Tibial nerve (tissue), 4 donors: ENCODE results near the gene OSCAR.

Experiments
- CTCF ChIP-seq, 5 experiments: fragments of 200-600 bp in 3 of 5; fragments of 450-650 bp in 2 of 5; sonication (generic) in 3 of 5; IDR thresholded peaks; one replicate each; pipeline ENCODE4 v1.5.1; 2016 to 2019; ENCODE audit warnings: antibody characterized with exemption in 5 of 5, mild to moderate bottlenecking in 3 of 5, moderate library complexity in 2 of 5
- EP300 ChIP-seq, 2 donors: sonication (generic); formaldehyde crosslinking; IDR thresholded peaks; one replicate each; pipeline ENCODE4 v1.6.1; 2017; ENCODE audit warnings: antibody characterized with exemption in 2 of 2, mild to moderate bottlenecking in 1 of 2
- POLR2A ChIP-seq, 2 donors: fragments of 450-650 bp; IDR thresholded peaks; one replicate each; pipeline ENCODE4 v1.6.1; 2017; ENCODE audit warnings: antibody characterized with exemption in 2 of 2, mild to moderate bottlenecking in 2 of 2, moderate library complexity in 2 of 2

- TF ChIP-seq EP300 (IDR thresholded peaks at IDR 0.05), result no peak
- TF ChIP-seq CTCF (IDR thresholded peaks at IDR 0.05), result no peak
- TF ChIP-seq POLR2A (IDR thresholded peaks at IDR 0.05), result no peak
Measured at GRCh38 chr19:54062643-54063042, 38.0 kb downstream of the OSCAR start.
